ENCODE data around the gene RAPGEF3.
A peak's percentile ranks its signal among the peaks of the same experiment; 100 is the strongest.

Gene RAPGEF3

GRCh38 chr12:47773858-47774580 is 15.3 kb upstream of the RAPGEF3 start:
- no peak for DNase-seq (ENCODE audit: low read depth)
- TF ChIP-seq CTCF (IDR thresholded peaks at IDR 0.05; ENCODE audit: low read depth, low read length, missing control alignments) = no peak
- in situ Hi-C loops (cut with HindIII; ENCODE audit: low sequenced_read_pairs) = loop anchor here (10.0 kb wide), 1 partner anchor 59 kb away; no protein-coding TSS in a partner anchor
- H3K4me3 ChIP-seq (ENCODE audit: low read depth, low read length) = peak overlapping the region; percentile 46

GRCh38 chr12:47773062-47773857 is 14.6 kb upstream of the RAPGEF3 start, which contains the start of gene SLC48A1:
TSS of gene SLC48A1 (plus strand) at chr12:47773238. CDS start at chr12:47773305, 67 bp downstream.
- in situ Hi-C loops (cut with HindIII; ENCODE audit: low sequenced_read_pairs) = loop anchor here (10.0 kb wide), 1 partner anchor 58 kb away; no protein-coding TSS in a partner anchor
- no peak for DNase-seq (ENCODE audit: low read depth)
- peak; percentile 26 for TF ChIP-seq CTCF (IDR thresholded peaks at IDR 0.05; ENCODE audit: low read depth, low read length, missing control alignments)
- H3K4me3 ChIP-seq (ENCODE audit: low read depth, low read length) = peak within 1 kb of the TSS; percentile 46

GRCh38 chr12:47772738-47773061 is 14.0 kb upstream of the RAPGEF3 start:
- H3K4me3 ChIP-seq (ENCODE audit: low read depth, low read length) = peak overlapping the region; percentile 46
- TF ChIP-seq CTCF (IDR thresholded peaks at IDR 0.05; ENCODE audit: low read depth, low read length, missing control alignments) = no peak
- no peak for DNase-seq (ENCODE audit: low read depth)
- in situ Hi-C loops (cut with HindIII; ENCODE audit: low sequenced_read_pairs) = loop anchor here (10.0 kb wide), 1 partner anchor 58 kb away; no protein-coding TSS in a partner anchor

GRCh38 chr12:47772094-47772660 is 13.5 kb upstream of the RAPGEF3 start:
- no peak overlapping the region for H3K4me3 ChIP-seq (ENCODE audit: low read depth, low read length)
- TF ChIP-seq CTCF (IDR thresholded peaks at IDR 0.05; ENCODE audit: low read depth, low read length, missing control alignments) = no peak
- in situ Hi-C loops (cut with HindIII; ENCODE audit: low sequenced_read_pairs) = loop anchor here (10.0 kb wide), 1 partner anchor 57 kb away; no protein-coding TSS in a partner anchor
- DNase-seq (ENCODE audit: low read depth) = no peak

- in situ Hi-C loops (cut with HindIII; ENCODE audit: low sequenced_read_pairs) = loop anchor here (10.0 kb wide), 1 partner anchor 57 kb away; no protein-coding TSS in a partner anchor
- H3K4me3 ChIP-seq (ENCODE audit: low read depth, low read length) = no peak overlapping the region
- TF ChIP-seq CTCF (IDR thresholded peaks at IDR 0.05; ENCODE audit: low read depth, low read length, missing control alignments) = no peak
- DNase-seq (ENCODE audit: low read depth) = no peak
Measured at GRCh38 chr12:47771304-47771703, 12.6 kb upstream of the RAPGEF3 start.

- TF ChIP-seq CTCF (IDR thresholded peaks at IDR 0.05; ENCODE audit: low read depth, low read length, missing control alignments) = no peak
- in situ Hi-C loops (cut with HindIII; ENCODE audit: low sequenced_read_pairs) = loop anchor here (10.0 kb wide), 1 partner anchor 55 kb away; no protein-coding TSS in a partner anchor
Measured at GRCh38 chr12:47770086-47770726, 11.5 kb upstream of the RAPGEF3 start.

More at GRCh38 chr12:47770086-47770726, 11.5 kb upstream of the RAPGEF3 start:
- H3K4me3 ChIP-seq (ENCODE audit: low read depth, low read length) = no peak overlapping the region
- DNase-seq (ENCODE audit: low read depth) = no peak

Measured in astrocyte of the cerebellum (primary cell).